Peyer's patch (tissue), 4 donors: ENCODE measurements around the gene SUN2.

Experiments used
- CTCF ChIP-seq, 6 experiments: fragments of 450-650 bp in 4 of 6; fragments of 200-600 bp in 2 of 6; sonication (generic) in 1 of 6; IDR thresholded peaks; one replicate each; pipeline ENCODE4 v1.5.1; 2017 to 2019; ENCODE audit warnings: antibody characterized with exemption in 6 of 6, mild to moderate bottlenecking in 3 of 6, moderate library complexity in 1 of 6
- POLR2A ChIP-seq, 2 donors: fragments of 450-650 bp; IDR thresholded peaks; one replicate each; pipeline ENCODE4 v1.5.1; 2017; ENCODE audit warnings: antibody characterized with exemption in 2 of 2, mild to moderate bottlenecking in 2 of 2, moderate library complexity in 2 of 2

DNA sequence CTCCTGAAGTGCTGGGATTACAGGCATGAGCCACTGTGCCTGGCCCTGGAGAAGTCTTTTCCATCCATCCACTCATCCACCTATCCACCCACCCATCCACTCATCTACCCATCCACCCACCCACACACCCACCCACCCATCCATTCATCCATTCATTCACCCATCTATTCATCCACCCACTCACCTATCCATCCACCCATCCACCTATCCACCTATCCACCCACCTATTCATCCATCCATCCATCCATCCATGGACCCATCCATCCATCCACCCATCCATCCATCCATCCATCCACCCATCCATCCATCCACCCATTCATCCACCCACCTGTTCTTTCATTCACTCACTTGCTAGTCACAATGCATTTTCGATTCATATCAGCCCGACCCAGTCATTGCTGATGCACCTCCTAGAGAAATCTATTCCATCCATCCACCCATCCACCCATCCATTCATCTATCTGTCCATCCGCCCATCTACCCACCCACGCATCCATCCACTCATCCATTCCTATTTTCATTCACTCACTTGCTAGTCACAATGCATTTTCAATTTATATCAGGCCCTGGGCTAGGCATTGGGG, 17.7 kb upstream of the SUN2 start:
- TF ChIP-seq CTCF (IDR thresholded peaks at IDR 0.05) (no peak), POLR2A (IDR thresholded peaks at IDR 0.05) (no peak)
